Measurements from ENCODE around the gene NCDN. TPM values are rescaled to one million over a fixed set of nuclear protein-coding genes. Genes with fewer than 3 reads are reported as not detected.

NCDN gene
- total RNA-seq, 4 donors from 2014 or later = 22.4 to 40.4 (median 29.2) TPM

DNA sequence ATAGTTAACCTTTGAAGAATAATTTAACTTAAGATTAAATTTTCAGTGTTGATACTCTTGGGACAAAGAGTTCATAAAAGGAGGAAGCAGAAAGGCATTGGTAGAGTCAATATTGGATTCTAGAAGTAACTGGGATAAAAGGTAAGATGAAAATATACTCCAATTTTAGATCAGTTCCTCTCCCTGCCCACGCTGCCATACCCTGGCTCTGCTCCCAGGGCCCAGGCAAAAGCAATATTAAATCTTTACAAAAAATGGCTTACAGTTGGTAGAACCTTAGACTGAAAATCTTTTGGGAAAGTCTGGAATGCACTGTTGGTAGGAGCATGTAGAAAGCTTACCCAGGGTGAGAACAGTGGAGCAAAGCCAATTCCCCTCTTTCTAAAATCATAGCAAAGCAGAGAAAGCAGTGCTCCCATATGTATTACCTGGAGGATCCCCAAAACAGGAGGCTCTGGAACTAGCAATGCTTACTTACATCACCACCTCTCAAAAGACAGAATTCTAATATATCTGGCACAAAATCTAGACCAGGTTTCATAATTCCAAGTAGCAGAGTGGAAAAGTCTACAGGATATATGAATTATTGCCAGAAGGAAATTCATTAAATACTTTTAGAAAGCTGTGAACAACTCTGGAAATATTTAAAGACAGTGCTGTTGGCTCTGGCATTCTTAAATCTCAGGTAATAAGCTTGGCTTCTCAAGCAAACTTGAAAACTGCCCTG lies 24.9 kb upstream of the NCDN start:
- TF ChIP-seq POLR2A (IDR thresholded peaks at IDR 0.05; ENCODE audit: low read depth) (no peak), POLR2AphosphoS5 (IDR thresholded peaks at IDR 0.05) (no peak), EP300 (IDR thresholded peaks at IDR 0.05) (no peak), CTCF (IDR thresholded peaks at IDR 0.05) (no peak)
- no peaks in the 10 kb centered on the region for H3K9me3 ChIP-seq
- no peak for DNase-seq (ENCODE audit: extremely low spot score)
- H3K4me3 ChIP-seq = no peak overlapping the region
- H3K27me3 ChIP-seq = no peaks in the 10 kb centered on the region
- peaks cover 31 to 41% (median 39%) of the 10 kb centered on the region in 4 donors for H3K4me1 ChIP-seq
- H3K36me3 ChIP-seq = peaks cover 0 to 13% (median 10%) of the 10 kb centered on the region in 4 donors
- intact Hi-C loops (cut with DNase I) = no loop called here
- 47% methylated on average over 1 of the region's 1 CpG for WGBS
- H3K27ac ChIP-seq (replicated peaks in 1 of 4) = peak overlapping the region; percentile 38 to 69 (median 52)

DNA sequence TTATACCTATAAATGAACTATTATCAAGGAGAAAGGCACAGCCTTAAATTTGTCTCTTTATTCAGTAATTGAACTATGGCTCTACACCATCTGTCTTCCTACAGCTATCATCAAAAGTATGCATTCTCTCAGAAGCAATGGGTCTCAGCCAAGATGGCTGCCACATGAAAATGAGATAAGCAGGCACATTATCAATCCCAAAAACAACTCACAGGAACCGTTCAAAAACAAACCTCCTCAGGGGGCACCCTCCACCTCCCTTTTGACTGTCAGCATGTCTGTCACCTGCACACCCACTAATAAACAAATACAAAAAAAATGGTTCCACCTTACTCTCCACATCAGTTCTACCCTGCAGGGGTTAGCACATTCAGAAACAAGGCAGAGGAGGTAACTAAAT lies 24.0 kb upstream of the NCDN start:
- H3K27ac ChIP-seq (replicated peaks in 1 of 4) = peak overlapping the region in 1 of 4 donors; percentile 69
- H3K27me3 ChIP-seq = no peaks in the 10 kb centered on the region
- peaks cover 38 to 50% (median 49%) of the 10 kb centered on the region in 4 donors for H3K4me1 ChIP-seq
- 57% methylated on average over 1 of the region's 1 CpG for WGBS
- no peak for DNase-seq (ENCODE audit: extremely low spot score)
- no peaks in the 10 kb centered on the region for H3K9me3 ChIP-seq
- TF ChIP-seq POLR2A (IDR thresholded peaks at IDR 0.05; ENCODE audit: low read depth) = no peak
- no peak for TF ChIP-seq EP300 (IDR thresholded peaks at IDR 0.05)
- TF ChIP-seq CTCF (IDR thresholded peaks at IDR 0.05) = no peak
- no peak for TF ChIP-seq POLR2AphosphoS5 (IDR thresholded peaks at IDR 0.05)
- peaks cover 0 to 13% (median 10%) of the 10 kb centered on the region in 4 donors for H3K36me3 ChIP-seq
- no peak overlapping the region for H3K4me3 ChIP-seq
- intact Hi-C loops (cut with DNase I) = no loop called here

GRCh38 chr1:35535243-35535642 lies 22.4 kb upstream of the NCDN start:
- H3K36me3 ChIP-seq = peaks cover 0 to 13% (median 8%) of the 10 kb centered on the region in 4 donors
- intact Hi-C loops (cut with DNase I) = no loop called here

GRCh38 chr1:35536556-35537162 lies 20.9 kb upstream of the NCDN start:
- no peak overlapping the region for H3K4me3 ChIP-seq
- no peaks in the 10 kb centered on the region for H3K27me3 ChIP-seq
- peaks cover 62 to 80% (median 78%) of the 10 kb centered on the region in 4 donors for H3K4me1 ChIP-seq
- no peaks in the 10 kb centered on the region for H3K9me3 ChIP-seq
- no peak for DNase-seq (ENCODE audit: extremely low spot score)
- WGBS = 95% methylated on average over 2 of the region's 2 CpGs
- intact Hi-C loops (cut with DNase I) = no loop called here
- H3K27ac ChIP-seq (replicated peaks in 1 of 4) = no peak overlapping the region
- TF ChIP-seq EP300 (IDR thresholded peaks at IDR 0.05) (no peak), POLR2A (IDR thresholded peaks at IDR 0.05; ENCODE audit: low read depth) (no peak)
- H3K36me3 ChIP-seq = no peaks in the 10 kb centered on the region

More at GRCh38 chr1:35535243-35535642, 22.4 kb upstream of the NCDN start:
- H3K4me1 ChIP-seq = peaks cover 54 to 67% (median 65%) of the 10 kb centered on the region in 4 donors
- DNase-seq (ENCODE audit: extremely low spot score) = no peak
- no peaks in the 10 kb centered on the region for H3K9me3 ChIP-seq
- no peak overlapping the region for H3K27ac ChIP-seq (replicated peaks in 1 of 4)
- no peak overlapping the region for H3K4me3 ChIP-seq
- H3K27me3 ChIP-seq = no peaks in the 10 kb centered on the region
- TF ChIP-seq CTCF (IDR thresholded peaks at IDR 0.05) = no peak
- no peak for TF ChIP-seq POLR2AphosphoS5 (IDR thresholded peaks at IDR 0.05)
- TF ChIP-seq POLR2A (IDR thresholded peaks at IDR 0.05; ENCODE audit: low read depth) = no peak
- TF ChIP-seq EP300 (IDR thresholded peaks at IDR 0.05) = no peak

- Histone ChIP-seq H3K27ac (replicated peaks in 1 of 4) (peak overlapping the region; percentile 14 to 69 (median 28)), H3K27me3 (no peaks in the 10 kb centered on the region), H3K4me3 (no peak overlapping the region), H3K9me3 (no peaks in the 10 kb centered on the region), H3K4me1 (peaks cover 62 to 81% (median 76%) of the 10 kb centered on the region in 4 donors), H3K36me3 (no peaks in the 10 kb centered on the region)
- no peak for DNase-seq (ENCODE audit: extremely low spot score)
- intact Hi-C loops (cut with DNase I) = no loop called here
- no peak for TF ChIP-seq POLR2A (IDR thresholded peaks at IDR 0.05; ENCODE audit: low read depth)
- no peak for TF ChIP-seq EP300 (IDR thresholded peaks at IDR 0.05)
- no peak for TF ChIP-seq CTCF (IDR thresholded peaks at IDR 0.05)
- no peak for TF ChIP-seq POLR2AphosphoS5 (IDR thresholded peaks at IDR 0.05)
- WGBS = 100% methylated on average over 1 of the region's 1 CpG
These were observed 19.8 kb upstream of the NCDN start for GRCh38 chr1:35537806-35538205.
